NCI-H345 (cell line): Measurements from ENCODE around the gene SRM.
"Not testable (repeated sequence)": the region's sequence is repeated elsewhere in the genome, so short reads cannot be mapped to it uniquely, and the experiment has no call there.

Experiments used
- DNase-seq: peaks from one replicate; lab custom pipeline; 2025; lab: John Stamatoyannopoulos, UW

The SRM gene

GRCh38 chr1:11044849-11045427 lies 14.9 kb downstream of the SRM start:
- DNase-seq: no peak

- no peak for DNase-seq
Observed at GRCh38 chr1:11044086-11044848, 15.6 kb downstream of the SRM start.

GRCh38 chr1:11042995-11043874 lies 16.6 kb downstream of the SRM start:
- no peak for DNase-seq

GRCh38 chr1:11042065-11042464 lies 17.8 kb downstream of the SRM start:
- DNase-seq: no peak

GRCh38 chr1:11041048-11041447 lies 18.8 kb downstream of the SRM start:
- DNase-seq: no peak

- DNase-seq: not testable (repeated sequence)
Observed at GRCh38 chr1:11040105-11040429, 19.8 kb downstream of the SRM start.

GRCh38 chr1:11039351-11040104 lies 20.3 kb downstream of the SRM start:
- no peak for DNase-seq

GRCh38 chr1:11037740-11038182 lies 22.1 kb downstream of the SRM start:
- DNase-seq: peak; percentile 88

- DNase-seq: not testable (repeated sequence)
Observed at GRCh38 chr1:11037019-11037739, 22.6 kb downstream of the SRM start.

GRCh38 chr1:11031624-11032262 lies 28.1 kb downstream of the SRM start:
- DNase-seq: no peak

- DNase-seq: no peak
Observed at GRCh38 chr1:11030865-11031264, 29.0 kb downstream of the SRM start.

GRCh38 chr1:11028018-11028417 lies 31.8 kb downstream of the SRM start:
- DNase-seq: no peak

GRCh38 chr1:11027316-11027715 lies 32.5 kb downstream of the SRM start:
- no peak for DNase-seq

GRCh38 chr1:11026903-11027302 lies 32.9 kb downstream of the SRM start:
- DNase-seq: no peak

GRCh38 chr1:11026052-11026451 lies 33.8 kb downstream of the SRM start:
- DNase-seq: no peak

- no peak for DNase-seq
Observed at GRCh38 chr1:11025618-11026017, 34.2 kb downstream of the SRM start.

- no peak for DNase-seq
Observed at GRCh38 chr1:11024874-11025203, 35.0 kb downstream of the SRM start.

GRCh38 chr1:11024154-11024873 lies 35.5 kb downstream of the SRM start:
- no peak for DNase-seq

- DNase-seq: no peak
Observed at GRCh38 chr1:11023201-11023600, 36.6 kb downstream of the SRM start.

- DNase-seq: no peak
Observed at GRCh38 chr1:11019971-11020370, 39.8 kb downstream of the SRM start.
